Frontal cortex (tissue), 4 donors: ENCODE results near the gene SDK1. TPM values are rescaled to one million over a fixed set of nuclear protein-coding genes. Genes with fewer than 3 reads are reported as not detected.

Source experiments
- DNase-seq, 2 donors: peaks; one replicate each; pipeline ENCODE4 v3.0.0; 2012; ENCODE audit warnings: low spot score in 2 of 2
- FAIRE-seq: peaks from 2 replicates; lab custom pipeline; 2012; peaks lifted over from hg19 to GRCh38; lab: Jason Lieb, UNC
- total RNA-seq: library from RNA; depleted of rRNA; stranded (reverse); fragments of >200 nt; gene quantifications from one replicate; pipeline ENCODE4 v1.2.3, GENCODE V29; 2014
- donor health status: control.
- donor health status: control.
- donor health status: control.

SDK1 gene
- total RNA-seq, 1 donor from 2014 or later, result 33.0 TPM

DNA sequence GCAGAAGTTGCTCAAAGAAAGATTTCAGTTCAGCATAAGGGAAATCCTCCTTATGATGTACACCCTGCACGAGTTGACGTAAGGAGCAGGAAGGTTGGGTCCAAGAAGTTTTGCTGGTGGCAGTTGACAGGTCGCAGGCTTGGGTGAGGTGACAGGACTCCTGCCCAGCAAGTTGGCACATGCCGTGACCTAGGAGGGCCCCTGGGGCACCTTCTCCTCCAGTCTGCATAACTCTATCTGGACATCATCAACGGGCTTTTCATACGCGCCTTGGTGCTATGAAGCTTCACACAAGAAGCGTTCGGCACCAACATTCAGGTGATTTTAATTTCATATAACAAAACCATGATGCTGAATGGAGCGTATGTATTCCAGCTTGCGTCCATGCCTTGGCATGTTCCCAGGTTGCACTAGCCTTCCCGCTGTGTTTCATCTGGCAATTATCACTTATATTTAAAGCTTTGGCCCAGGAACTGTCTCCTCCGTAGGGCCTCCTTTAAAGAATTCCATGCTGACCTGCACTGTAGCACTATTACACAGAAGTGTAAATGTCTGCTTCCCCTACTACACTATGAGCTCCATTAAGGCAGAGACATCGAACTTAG, 729.4 kb downstream of the SDK1 start:
- DNase-seq (no peak), FAIRE-seq (no peak)

DNA sequence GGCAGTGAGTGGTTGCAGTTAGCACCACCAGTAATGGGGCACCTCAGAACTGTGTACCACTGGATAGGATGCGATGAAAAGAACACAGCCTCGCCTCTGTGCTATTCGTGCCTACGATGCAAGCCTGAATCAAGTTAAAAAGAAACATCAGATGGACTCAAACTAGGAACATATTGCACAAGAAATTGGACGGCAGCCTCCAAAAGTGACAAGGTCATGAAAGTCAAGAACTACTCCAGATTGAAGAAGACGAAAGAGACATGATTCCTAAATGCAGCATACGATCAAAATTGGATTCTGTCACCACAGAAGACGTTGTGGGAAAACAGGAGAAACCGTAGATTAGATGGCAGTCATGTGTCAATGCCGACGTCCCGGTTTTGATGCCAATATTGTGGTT, 732.9 kb downstream of the SDK1 start:
- FAIRE-seq, result no peak
- no peak for DNase-seq

DNA sequence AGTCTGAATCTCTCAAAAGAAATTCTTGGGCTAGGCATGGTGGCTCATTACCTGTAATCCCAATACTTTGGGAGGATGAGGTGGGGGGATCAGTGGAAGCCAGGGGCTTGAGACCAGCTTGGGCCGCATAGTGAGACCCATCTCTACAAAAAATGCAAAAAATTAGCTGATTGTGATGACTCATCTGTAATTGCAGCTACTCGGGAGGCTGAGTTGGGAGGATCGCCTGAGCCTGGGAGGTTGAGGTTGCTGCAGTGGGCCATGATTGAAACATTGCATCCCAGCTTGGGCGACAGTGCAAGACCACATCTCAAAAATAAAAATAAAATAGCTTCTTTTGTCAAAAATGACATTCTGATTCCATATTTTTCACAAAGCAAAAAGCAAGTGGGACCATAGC, 736.3 kb downstream of the SDK1 start:
- FAIRE-seq, result no peak

DNA sequence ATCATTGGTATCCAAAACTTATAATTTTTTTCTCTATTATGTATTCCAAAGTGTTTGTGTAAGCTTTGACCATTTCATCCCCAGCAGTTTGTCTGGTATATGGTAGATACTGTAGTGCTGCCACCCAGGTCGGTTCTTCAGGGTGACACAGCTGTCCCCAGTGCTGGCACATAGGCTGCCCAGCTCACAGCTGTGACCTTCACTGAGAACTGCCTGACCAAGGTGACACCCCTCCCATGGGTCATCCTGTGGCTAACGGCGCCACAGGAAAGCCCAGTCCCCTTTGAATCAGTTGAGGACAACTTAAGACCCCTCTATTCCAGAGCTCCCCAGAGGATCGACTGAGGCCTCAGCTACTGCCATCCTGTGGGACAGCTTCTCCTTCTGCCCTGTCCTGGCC, 736.8 kb downstream of the SDK1 start:
- FAIRE-seq (no peak), DNase-seq (no peak)

More for the DNA sequence above, 736.3 kb downstream of the SDK1 start:
- no peak for DNase-seq

DNA sequence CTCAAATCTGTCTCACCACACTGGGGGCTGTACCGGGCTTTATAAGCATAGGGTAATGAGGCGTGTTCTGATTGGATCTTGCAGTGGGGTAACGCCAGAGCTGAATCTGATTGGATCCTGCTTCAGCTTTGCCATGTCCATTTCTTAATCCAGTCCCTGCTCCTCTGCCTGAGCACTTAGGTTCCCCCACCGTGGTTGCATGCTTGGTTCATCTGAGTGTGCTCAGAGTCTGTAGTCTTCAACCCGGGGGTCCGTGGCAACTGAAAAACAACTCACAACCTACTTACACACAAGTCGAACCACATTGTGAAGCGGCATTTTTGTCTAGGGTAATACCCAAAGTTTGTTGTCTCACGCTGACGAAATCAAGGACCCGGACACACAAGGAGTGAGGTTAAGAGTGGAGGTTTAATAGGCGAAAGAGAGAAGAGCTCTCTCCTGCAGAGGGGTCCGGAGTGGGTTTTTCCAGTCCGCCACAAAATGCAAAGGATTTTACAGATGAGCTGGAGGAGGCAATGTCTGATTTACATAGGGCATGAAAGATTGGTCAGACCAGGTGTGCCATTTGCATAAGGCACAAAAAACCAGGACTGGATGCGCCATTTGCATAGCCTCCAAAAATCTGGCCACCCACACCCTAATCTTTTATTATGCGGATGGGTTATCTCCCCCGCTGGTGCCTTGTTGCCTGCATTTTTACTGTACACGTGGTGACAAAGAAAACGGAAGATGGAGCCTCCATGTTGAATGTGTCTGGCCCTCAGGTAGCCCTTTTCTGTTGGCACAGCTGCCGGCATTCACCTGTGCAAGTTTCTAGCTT, 739.3 kb downstream of the SDK1 start:
- no peak for DNase-seq
- FAIRE-seq, result no peak

DNA sequence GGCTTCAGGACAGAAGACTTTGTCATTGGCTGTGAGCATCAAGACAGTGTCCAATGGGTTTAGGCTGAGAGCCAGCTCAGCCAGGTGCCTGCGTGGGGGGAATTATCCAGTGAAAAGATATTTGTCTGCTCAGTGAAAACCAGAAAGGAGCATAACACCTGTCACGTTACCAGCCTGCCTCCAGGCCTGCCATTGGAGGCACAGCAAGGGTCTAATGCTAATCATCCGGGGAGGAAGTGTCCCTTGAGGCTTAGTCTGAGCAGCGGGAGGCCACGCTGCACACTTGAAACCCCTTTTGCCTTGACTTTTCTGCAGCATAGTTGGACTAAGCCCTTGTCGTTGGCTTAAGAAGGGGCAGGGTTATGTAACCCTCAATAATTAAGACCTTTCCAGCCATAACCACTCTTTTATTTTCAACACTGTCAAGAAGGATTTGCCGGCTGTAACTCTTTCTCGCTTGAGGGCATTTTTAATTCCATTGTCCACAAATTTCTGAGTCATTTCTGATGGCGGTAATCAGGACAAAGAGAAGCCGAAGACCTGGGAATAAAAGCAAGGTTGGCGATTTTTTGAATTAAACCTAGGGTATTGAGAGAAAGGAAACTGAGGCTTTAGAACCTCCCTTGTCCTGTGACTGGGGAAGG, 741.5 kb downstream of the SDK1 start:
- FAIRE-seq, result no peak

DNA sequence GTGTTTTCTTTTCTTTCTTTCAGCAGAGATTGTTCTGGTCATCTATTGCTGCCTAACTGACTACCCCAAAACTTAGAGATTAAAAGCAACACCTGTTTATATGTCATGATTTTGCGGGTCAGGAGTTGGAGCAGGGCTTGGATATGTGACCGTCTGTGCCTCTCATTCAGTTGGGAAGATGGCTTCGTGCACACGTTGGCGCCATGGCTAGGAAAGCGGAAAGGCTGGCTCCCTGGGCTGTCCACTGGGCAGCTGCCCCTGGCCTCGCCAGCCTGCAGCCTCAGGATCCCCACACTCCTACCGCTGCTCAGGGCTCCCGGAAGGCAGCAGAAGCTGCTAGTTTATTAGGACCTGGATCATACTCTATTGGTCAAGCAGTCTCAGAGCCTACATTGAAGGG, 742.9 kb downstream of the SDK1 start:
- FAIRE-seq, result no peak
- no peak for DNase-seq

More for the DNA sequence above, 741.5 kb downstream of the SDK1 start:
- DNase-seq, result no peak

DNA sequence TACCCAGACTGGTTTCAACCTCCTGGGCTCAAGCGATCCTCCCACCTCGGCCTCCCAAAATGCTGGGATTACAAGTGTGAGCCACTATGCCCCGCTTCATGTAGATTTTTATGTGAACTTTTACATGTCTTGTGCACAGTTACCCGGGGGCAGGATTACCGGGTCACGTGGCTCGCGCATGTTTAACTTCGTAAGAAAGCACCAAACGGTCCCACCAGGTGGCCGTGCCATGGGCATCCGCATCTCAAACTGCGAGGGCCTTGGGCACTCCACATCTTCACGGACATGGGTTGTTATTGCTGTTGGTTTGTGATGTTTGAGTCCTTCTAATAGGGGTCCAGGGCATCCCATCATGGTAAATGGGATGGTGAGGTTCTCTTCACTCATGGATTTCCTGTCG, 744.4 kb downstream of the SDK1 start:
- DNase-seq (no peak), FAIRE-seq (no peak)

DNA sequence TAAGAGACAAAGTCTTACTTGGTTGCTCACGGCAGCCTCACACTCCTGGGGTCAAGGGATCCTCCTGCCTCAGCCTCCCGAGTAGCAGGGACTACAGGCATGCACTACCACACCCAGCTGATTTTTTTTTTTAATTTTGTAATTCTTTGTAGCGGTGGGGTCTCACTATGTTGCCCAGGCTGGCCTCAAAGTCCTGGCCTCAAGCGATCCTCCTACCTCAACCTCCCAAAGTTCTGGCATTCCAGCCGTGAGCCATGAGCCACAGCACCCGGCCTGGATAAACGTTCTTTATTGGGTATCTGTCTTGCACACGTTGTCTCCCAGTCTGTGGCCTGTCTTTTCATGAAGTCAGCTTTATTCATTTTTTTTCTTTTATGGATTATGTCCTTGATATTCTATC, 744.9 kb downstream of the SDK1 start:
- FAIRE-seq (no peak), DNase-seq (no peak)

DNA sequence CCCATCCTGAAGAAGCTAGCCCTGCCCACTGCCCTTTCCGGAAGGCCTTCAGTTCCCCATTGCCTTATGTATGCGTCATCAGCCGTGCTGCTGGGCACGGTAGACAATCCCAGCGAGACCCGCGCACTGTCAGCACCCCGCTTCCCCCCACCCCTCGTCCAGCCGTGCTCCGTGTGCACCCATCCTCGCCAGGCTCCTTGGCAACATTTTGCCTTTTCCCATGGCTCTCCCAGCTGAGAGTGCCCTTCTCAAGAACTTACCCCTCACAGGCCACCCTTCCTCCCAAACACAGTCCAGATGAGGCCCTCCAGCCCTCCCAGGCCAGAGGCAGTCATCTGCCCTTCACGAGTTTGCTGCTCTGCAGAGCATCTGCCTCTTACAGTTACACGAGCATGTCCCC, 747.3 kb downstream of the SDK1 start:
- FAIRE-seq (no peak), DNase-seq (no peak)

DNA sequence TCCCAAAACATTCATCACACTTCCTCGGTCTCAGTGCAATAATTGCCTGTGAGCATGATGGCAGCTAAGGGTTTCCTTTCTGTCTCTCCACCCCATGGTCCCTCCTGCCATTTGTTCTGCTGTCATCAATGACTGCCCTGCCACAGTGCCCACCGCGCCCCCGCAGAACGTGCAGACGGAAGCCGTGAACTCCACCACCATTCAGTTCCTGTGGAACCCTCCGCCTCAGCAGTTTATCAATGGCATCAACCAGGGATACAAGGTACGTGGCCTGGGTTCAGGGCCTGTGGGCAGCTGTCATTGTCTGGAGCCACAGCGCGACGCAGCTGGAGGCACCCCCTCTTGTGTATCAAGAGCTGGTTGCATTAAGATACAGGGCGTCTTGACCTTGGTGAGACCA, 748.1 kb downstream of the SDK1 start:
- DNase-seq (no peak), FAIRE-seq (no peak)

DNA sequence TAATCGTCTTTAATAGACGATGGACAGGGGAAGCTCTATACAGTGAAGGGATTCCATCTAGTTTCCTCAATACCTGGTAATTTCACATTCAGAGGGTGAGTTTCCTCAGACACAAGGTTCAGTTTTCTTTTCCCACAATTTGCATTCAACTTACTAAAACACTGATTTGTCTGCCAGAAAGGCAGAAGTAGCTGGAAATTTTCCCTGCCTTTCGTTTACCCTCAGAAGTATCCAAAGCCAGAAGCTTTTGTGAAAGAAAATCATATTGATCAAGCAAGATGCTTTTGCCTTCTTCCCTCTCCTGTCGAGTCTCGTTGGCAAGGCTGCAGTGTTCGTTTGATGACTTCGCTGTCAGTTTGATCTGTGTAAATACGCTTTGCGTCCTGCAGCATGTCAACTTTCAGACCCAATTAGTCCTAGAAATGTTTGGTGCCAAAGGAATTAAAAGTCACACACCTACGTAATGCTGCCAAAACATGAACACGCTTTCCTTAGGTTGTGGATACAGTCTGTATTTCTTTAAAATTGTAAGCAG, 749.1 kb downstream of the SDK1 start:
- no peak for FAIRE-seq
- no peak for DNase-seq

DNA sequence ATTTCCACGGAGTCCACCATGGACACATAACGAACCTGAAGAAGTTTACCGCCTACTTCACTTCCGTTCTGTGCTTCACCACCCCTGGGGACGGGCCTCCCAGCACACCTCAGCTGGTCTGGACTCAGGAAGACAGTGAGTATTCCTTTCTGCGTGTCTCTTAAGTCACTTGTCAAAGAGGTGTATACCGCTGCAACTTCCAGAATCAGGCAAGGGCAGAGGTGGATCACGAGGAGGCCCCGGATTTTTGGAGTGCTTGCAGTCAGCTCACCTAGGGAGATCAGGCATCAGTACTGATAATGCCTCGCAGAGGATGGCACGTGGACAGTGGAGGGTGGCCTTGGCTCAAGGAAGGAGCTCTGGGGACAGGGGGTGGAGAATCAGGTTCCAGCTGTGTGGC, 750.6 kb downstream of the SDK1 start:
- no peak for DNase-seq
- FAIRE-seq, result no peak

DNA sequence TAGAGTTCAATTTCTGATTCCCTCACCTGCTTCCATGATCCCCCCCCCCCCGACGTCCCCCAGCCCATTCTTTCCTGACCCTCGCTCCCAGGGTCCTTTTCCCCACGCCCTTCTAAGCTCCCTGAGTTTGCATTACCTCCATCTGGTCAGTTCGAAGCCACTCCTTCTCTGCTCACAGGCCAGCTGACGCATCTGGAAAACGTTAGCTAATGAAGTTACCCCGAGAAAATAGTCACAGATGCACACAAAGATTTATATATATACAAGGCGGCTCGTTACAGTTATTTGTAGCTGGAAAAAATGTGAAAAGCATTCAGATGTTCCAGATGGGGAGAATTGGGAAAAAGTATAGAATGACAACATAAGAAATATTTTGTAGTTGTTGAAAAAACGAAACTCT, 751.1 kb downstream of the SDK1 start:
- FAIRE-seq, result no peak
- DNase-seq, result no peak

DNA sequence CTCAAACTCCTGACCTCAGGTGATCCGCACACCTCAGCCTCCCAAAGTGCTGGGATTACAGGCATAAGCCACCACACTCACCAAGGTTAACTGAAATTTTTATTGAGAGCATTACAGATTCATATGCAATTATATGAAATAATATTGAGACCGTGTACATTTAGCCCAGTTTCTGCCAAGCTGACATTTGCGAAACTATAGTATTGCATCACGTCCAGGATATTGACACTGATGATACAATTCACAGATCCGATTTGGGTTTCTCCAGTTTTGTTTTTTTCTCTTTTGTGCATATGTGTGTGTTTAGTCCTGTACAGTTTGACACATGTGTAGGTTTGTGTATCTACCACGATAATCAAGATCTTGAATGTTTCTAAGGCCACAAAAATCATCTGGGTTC, 753.1 kb downstream of the SDK1 start:
- FAIRE-seq (no peak), DNase-seq (no peak)

DNA sequence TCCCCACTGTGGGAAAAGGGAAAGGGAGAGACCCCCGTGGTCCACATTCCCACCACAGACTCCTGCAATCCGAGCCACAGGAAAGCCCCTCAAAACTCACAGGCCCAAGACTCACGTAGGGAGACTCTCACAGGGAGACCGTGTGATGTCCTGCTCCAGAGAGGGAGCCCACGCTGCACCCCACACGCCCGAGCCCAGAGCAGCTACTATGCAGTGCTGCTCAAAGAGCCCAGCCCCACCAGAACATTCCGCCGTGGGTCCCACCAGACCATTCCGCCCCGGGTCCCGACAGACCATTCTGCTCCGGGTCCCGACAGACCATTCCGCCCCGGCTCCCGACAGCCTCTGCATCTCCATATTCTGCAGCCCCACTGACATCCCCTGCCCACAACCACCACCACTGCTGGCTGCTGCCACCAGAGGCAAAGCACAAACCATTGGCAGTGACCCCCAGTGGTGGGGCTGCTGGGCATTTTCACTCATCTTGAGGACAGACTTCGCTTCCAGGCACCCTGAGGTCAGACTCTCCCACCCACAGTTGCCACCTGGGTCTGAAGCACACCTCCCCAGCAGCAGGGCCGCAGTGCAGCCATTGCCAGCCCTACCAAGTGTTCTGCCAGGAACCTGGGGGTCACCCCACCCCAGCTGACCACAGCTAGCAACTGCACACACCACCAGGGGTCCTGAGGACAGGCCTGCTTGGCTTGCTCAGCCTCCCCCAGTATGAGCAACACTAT, 755.7 kb downstream of the SDK1 start:
- no peak for DNase-seq

DNA sequence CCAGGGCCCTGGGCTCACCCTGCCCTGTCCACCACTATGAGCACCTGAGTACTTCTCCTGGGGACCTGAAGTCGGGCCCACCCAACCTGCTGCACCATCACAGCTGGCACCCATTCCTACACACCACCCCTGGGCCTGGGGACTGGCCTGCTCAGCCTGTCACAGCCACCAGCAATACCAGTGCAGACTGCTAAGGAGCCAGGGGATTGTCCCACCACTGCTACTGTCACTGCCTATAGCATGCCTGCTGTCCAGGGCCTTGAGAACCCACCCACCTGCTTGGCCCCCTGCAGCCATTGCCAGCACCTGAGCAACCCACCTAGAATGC, 756.2 kb downstream of the SDK1 start:
- DNase-seq (no peak), FAIRE-seq (no peak)

More for the DNA sequence above, 755.7 kb downstream of the SDK1 start:
- FAIRE-seq, result no peak

DNA sequence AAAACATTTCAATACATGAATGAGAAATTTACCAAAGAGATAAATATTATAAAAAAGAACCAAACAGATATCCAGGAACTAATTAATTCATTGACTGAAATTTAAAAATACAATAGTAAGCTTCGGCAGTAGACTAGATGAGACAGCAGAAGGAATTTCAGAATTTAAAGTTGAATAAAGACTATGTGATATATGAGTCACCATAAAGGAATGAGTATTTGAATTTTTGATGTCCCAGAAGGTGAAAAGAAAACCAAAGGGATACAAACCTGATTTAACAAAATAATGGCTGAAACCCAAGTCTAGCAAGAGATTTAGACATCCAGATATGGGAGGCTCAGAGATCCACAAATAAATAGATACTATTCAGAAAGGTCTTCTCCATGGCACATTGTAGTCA, 757.1 kb downstream of the SDK1 start:
- no peak for DNase-seq
- FAIRE-seq, result no peak

DNA sequence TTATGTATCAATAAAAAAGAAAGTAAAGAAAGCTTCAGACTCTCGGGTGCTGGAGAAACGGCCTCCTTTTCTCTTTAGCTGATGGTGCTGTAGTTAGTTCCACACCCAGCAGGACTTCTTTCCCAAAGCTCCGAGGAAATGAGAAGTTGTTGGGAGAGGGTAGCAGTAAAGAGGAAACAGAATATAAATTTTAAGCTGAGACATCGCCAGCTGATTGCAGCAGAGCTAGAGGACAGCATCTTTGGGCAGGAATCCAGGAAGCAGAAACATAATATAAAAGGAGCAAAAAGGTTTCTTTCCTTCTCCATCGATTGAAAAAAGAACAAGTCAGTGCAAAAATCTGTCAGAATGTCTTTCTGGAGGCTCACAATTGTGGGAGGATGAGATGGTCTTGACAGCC, 764.1 kb downstream of the SDK1 start:
- no peak for FAIRE-seq
- DNase-seq, result no peak

DNA sequence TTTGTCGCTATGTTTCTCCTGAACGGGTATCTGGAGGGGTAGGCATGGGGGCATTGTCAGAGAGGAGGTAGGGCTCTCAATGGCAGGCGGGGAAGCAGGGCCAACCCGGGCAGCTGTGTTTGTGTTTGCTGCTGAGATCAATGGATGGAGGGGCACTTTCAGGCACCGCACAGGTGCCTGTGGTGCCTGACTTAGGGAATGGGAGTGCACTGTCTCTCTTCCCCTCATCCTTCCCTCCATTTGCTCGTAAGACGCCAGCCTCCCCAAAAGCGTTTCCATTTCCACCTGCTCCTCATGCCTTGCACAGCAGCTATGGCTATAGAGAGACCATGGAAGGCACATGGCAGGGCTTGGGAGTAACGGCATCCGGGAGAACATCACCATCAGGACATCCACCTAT, 765.2 kb downstream of the SDK1 start:
- FAIRE-seq, result no peak
- DNase-seq, result no peak
